Upper lobe of left lung (tissue), 6 donors: ENCODE data around the gene GNG7. TPM values are rescaled to one million over a fixed set of nuclear protein-coding genes. Genes with fewer than 3 reads are reported as not detected.

Experiments
- ATAC-seq, 2 donors: fragments of 200-7000 bp; cut with Tn5 transposase; one replicate each; pipeline ENCODE4 v1.9.1; 2022; ENCODE audit warnings: mild to moderate bottlenecking in 2 of 2, moderate library complexity in 2 of 2; ENCODE audit not compliant: low FRiP score in 2 of 2
- DNase-seq, 2 donors: peaks; one replicate each; pipeline ENCODE4 v3.0.0-alpha.2; 2019 to 2020
- H3K27ac ChIP-seq, 4 donors: fragments of 200-600 bp; sonication (generic); one replicate each; pipeline ENCODE4 v1.5.1; 2016 to 2019
- H3K27me3 ChIP-seq, 4 donors: fragments of 200-600 bp; sonication (generic); one replicate each; pipeline ENCODE4 v1.5.1; 2017 to 2019
- H3K36me3 ChIP-seq, 4 donors: fragments of 200-600 bp; sonication (generic); one replicate each; pipeline ENCODE4 v1.5.1; 2016 to 2019
- H3K4me1 ChIP-seq, 4 donors: fragments of 200-600 bp; sonication (generic); one replicate each; pipeline ENCODE4 v1.5.1; 2018 to 2019
- H3K4me3 ChIP-seq, 4 donors: fragments of 200-600 bp; sonication (generic); one replicate each; pipeline ENCODE4 v1.5.1; 2017 to 2019; ENCODE audit warnings: mild to moderate bottlenecking in 2 of 4, moderate library complexity in 1 of 4
- H3K9me3 ChIP-seq, 4 donors: fragments of 200-600 bp; sonication (generic); one replicate each; pipeline ENCODE4 v1.5.1; 2018 to 2019
- EP300 ChIP-seq, 4 donors: sonication (generic); formaldehyde crosslinking; IDR thresholded peaks; one replicate each; pipeline ENCODE4 v1.5.1; 2017; ENCODE audit warnings: antibody characterized with exemption in 4 of 4, control low read depth in 2 of 4
- POLR2A ChIP-seq, 4 donors: fragments of 450-650 bp; IDR thresholded peaks; one replicate each; pipeline ENCODE4 v1.5.1; 2016 to 2017; ENCODE audit warnings: antibody characterized with exemption in 4 of 4, mild to moderate bottlenecking in 2 of 4
- POLR2AphosphoS5 ChIP-seq, 2 donors: sonication (generic); formaldehyde crosslinking; IDR thresholded peaks; one replicate each; pipeline ENCODE4 v1.5.1; 2017; ENCODE audit warnings: antibody characterized with exemption in 2 of 2
- WGBS, 2 donors: methylation state at CpG; one replicate each; pipeline ENCODE4 v1.1.5; 2017 to 2018; 5-methylcytosine and 5-hydroxymethylcytosine counted together
- total RNA-seq, 6 donors: library from RNA; depleted of rRNA in 4 of 6; stranded (reverse); fragments of >200 nt in 4 of 6; gene quantifications; one replicate each; pipeline versions ENCODE4 v1.1.0 to v1.2.1, GENCODE V29; 2016 to 2021
- TF ChIP-seq, protein P1 (sequence below), 6 experiments: fragments of 450-650 bp in 4 of 6; fragments of 200-600 bp in 2 of 6; sonication (generic) in 2 of 6; IDR thresholded peaks; one replicate each; pipeline ENCODE4 v1.5.1; 2016 to 2019; ENCODE audit warnings: antibody characterized with exemption in 6 of 6
- donor health status: DM: no; HTN: no; CAD: no; lungs with moderate emphysema.
- donor health status: DM: no; HTN: yes; CAD: no; lungs with severe emphysema.

The GNG7 gene
- total RNA-seq, 6 donors from 2014 or later = 3.5 to 7.7 (median 7.1) TPM

DNA sequence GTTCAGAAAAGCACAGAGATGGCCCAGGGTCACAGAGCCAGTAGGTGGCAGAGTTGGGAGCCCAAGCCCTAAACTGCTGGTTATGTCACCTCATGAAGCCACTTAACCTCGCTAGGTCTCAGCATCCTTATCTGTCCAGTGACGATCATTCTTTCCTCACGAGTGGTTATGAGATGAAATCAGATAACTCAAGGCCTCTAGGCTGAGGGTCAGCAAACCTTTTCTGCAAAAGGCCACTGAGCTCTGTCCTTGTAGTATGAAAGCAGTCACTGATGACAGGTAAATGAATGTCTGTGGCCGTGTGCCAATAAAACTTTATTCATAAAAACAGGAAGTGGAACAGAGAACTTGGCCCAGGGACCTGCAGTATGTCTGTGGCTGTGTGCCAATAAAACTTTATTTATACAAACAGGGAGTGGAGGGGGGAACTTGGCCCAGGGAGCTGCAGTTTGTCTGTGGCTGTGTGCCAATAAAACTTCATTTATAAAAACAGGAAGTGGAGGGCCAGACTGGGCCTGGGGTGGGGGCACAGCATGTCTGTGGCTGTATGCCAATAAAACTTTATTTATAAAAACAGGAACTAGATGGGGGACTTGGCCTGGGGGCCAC, 71.2 kb downstream of the GNG7 start:
- TF ChIP-seq POLR2AphosphoS5 (IDR thresholded peaks at IDR 0.05) (peak in 1 of 2 donors; percentile 16), EP300 (IDR thresholded peaks at IDR 0.05) (no peak), POLR2A (IDR thresholded peaks at IDR 0.05) (no peak)
- TF ChIP-seq, protein P1, sequence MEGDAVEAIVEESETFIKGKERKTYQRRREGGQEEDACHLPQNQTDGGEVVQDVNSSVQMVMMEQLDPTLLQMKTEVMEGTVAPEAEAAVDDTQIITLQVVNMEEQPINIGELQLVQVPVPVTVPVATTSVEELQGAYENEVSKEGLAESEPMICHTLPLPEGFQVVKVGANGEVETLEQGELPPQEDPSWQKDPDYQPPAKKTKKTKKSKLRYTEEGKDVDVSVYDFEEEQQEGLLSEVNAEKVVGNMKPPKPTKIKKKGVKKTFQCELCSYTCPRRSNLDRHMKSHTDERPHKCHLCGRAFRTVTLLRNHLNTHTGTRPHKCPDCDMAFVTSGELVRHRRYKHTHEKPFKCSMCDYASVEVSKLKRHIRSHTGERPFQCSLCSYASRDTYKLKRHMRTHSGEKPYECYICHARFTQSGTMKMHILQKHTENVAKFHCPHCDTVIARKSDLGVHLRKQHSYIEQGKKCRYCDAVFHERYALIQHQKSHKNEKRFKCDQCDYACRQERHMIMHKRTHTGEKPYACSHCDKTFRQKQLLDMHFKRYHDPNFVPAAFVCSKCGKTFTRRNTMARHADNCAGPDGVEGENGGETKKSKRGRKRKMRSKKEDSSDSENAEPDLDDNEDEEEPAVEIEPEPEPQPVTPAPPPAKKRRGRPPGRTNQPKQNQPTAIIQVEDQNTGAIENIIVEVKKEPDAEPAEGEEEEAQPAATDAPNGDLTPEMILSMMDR (IDR thresholded peaks at IDR 0.05) = no peak
- Histone ChIP-seq H3K9me3 (peaks cover 0 to 7% (median 2%) of the 10 kb centered on the region in 4 donors), H3K27ac (peak overlapping the region; percentile 73 to 99 (median 86)), H3K36me3 (no peaks in the 10 kb centered on the region), H3K4me3 (no peak overlapping the region), H3K4me1 (peaks cover 30 to 65% (median 49%) of the 10 kb centered on the region in 4 donors), H3K27me3 (no peaks in the 10 kb centered on the region)
- ATAC-seq (no peak), DNase-seq (no peak)
- 78 to 83% methylated on average over 4 of the region's 4 CpGs for WGBS, 2 donors

GRCh38 chr19:2630352-2631001, 72.0 kb downstream of the GNG7 start:
- peaks cover 0 to 7% (median 2%) of the 10 kb centered on the region in 4 donors for H3K9me3 ChIP-seq
- WGBS, 2 donors = 94 to 96% methylated on average over 6 of the region's 6 CpGs
- no peak for DNase-seq
- H3K36me3 ChIP-seq = no peaks in the 10 kb centered on the region
- peak overlapping the region; percentile 73 to 99 (median 86) for H3K27ac ChIP-seq
- H3K4me3 ChIP-seq = no peak overlapping the region
- H3K27me3 ChIP-seq = no peaks in the 10 kb centered on the region
- peaks cover 23 to 61% (median 49%) of the 10 kb centered on the region in 4 donors for H3K4me1 ChIP-seq
- TF ChIP-seq POLR2AphosphoS5 (IDR thresholded peaks at IDR 0.05) (no peak), EP300 (IDR thresholded peaks at IDR 0.05) (no peak), POLR2A (IDR thresholded peaks at IDR 0.05) (no peak)
- TF ChIP-seq, protein P1 (IDR thresholded peaks at IDR 0.05) = no peak
- no peak for ATAC-seq

DNA sequence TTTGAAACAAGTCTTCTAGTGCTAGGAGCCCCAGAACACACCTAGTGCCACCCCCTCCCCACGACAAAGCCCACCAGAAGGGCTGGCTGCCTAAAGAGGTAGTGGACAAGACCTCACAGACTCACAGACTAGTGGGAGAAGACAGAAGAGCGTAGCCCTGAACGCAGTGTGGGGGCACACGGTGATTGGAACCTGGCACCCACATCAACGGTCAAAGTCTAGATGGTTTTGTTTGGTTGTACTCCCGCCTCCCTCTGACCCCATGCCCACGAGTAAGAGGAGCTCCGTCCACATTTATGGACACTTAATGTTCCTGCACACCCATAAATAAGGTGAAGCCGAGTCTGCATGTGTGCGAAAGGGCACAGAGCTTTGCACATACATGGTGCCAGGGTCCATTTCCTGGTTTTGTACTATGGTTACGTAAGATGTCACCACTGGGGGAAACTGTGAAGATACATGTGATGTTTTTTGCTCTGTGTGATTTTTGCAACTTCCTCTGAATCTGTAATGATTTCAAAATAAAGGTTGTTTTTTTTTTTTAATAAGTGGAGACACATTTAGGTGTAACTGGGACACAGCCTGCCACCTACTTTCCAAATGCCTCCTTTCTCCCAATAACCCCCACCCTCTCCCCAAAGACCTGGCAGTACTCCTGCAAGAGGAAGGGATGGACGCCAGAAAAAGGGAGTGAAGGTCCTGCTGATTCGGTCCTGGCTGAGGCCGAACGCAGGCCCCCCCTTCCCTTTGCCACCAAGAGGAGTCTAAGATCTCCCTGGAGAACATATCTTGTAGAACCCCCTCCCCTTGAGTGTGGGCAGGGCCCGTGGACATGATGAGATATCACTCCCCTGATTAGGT, 72.8 kb downstream of the GNG7 start:
- peaks cover 26 to 61% (median 50%) of the 10 kb centered on the region in 4 donors for H3K4me1 ChIP-seq
- peak overlapping the region; percentile 73 to 99 (median 86) for H3K27ac ChIP-seq
- no peak overlapping the region for H3K4me3 ChIP-seq
- peak; percentile 54 to 89 for TF ChIP-seq POLR2AphosphoS5 (IDR thresholded peaks at IDR 0.05)
- TF ChIP-seq POLR2A (IDR thresholded peaks at IDR 0.05) = peak in 1 of 4 donors; percentile 37
- TF ChIP-seq EP300 (IDR thresholded peaks at IDR 0.05) = peak in 2 of 4 donors; percentile 44 to 81
- TF ChIP-seq, protein P1 (IDR thresholded peaks at IDR 0.05) = no peak
- no peaks in the 10 kb centered on the region for H3K36me3 ChIP-seq
- WGBS, 2 donors = 66 to 69% methylated on average over 16 of the region's 16 CpGs
- peaks cover 0 to 7% (median 2%) of the 10 kb centered on the region in 4 donors for H3K9me3 ChIP-seq
- ATAC-seq (peak in 1 of 2 donors; percentile 27), DNase-seq (peak in 1 of 2 donors; percentile 55)
- no peaks in the 10 kb centered on the region for H3K27me3 ChIP-seq

DNA sequence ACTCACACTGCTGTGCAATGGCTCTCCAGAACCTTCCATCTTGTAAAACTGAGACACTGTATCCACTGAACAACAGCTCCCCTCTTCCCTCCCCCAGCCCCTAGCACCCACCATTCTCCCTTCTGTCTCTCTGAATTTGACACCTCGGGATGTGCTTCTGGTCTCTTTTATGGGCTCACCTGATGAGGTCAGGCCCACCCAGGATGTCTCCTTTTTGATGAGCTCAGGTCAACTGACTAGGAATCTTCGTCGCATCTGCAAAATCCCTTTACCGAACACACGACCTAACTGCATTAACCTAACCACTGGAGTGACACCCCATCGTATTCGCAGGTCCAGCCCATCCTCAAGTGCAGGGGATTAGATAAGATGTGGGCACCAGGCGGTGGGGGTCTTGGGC, 73.9 kb downstream of the GNG7 start:
- H3K4me1 ChIP-seq = peaks cover 32 to 65% (median 53%) of the 10 kb centered on the region in 4 donors
- DNase-seq = no peak
- H3K27me3 ChIP-seq = no peaks in the 10 kb centered on the region
- no peaks in the 10 kb centered on the region for H3K36me3 ChIP-seq
- TF ChIP-seq POLR2AphosphoS5 (IDR thresholded peaks at IDR 0.05) (no peak), POLR2A (IDR thresholded peaks at IDR 0.05) (no peak), EP300 (IDR thresholded peaks at IDR 0.05) (no peak)
- TF ChIP-seq, protein P1 (IDR thresholded peaks at IDR 0.05) = no peak
- H3K27ac ChIP-seq = peak overlapping the region; percentile 82 to 99 (median 91)
- no peak for ATAC-seq
- WGBS, 2 donors = 94 to 99% methylated on average over 8 of the region's 8 CpGs
- no peak overlapping the region for H3K4me3 ChIP-seq
- peaks cover 0 to 7% (median 2%) of the 10 kb centered on the region in 4 donors for H3K9me3 ChIP-seq
